NCI-H1105 treated with DMSO at 0.1 percent for 48 hours (cell line): ENCODE data around the gene RTP5.
A peak's percentile ranks its signal among the peaks of the same experiment; 100 is the strongest.
"Not testable (repeated sequence)": the region's sequence is repeated elsewhere in the genome, so short reads cannot be mapped to it uniquely, and the experiment has no call there.

Experiments
- DNase-seq: peaks from one replicate; lab custom pipeline; 2025; lab: John Stamatoyannopoulos, UW

Gene RTP5

GRCh38 chr2:241869087-241869961 is at the start of gene RTP5:
Gene RTP5, plus strand, starts transcription at chr2:241869729. Its CDS starts 28 bp downstream, at chr2:241869757.
- DNase-seq, result peak; percentile 62

- DNase-seq, result not testable (repeated sequence)
Measured at GRCh38 chr2:241819947-241820624, 49.4 kb upstream of the RTP5 start.

GRCh38 chr2:241820625-241821384 is 48.7 kb upstream of the RTP5 start:
- no peak for DNase-seq

- no peak for DNase-seq
Measured at GRCh38 chr2:241821460-241822263, 47.9 kb upstream of the RTP5 start.

- no peak for DNase-seq
Measured at GRCh38 chr2:241822264-241822623, 47.3 kb upstream of the RTP5 start.

GRCh38 chr2:241823531-241824437 is 45.7 kb upstream of the RTP5 start:
- not testable (repeated sequence) for DNase-seq

GRCh38 chr2:241827394-241827793 is 42.1 kb upstream of the RTP5 start:
- no peak for DNase-seq

- no peak for DNase-seq
Measured at GRCh38 chr2:241833101-241833663, 36.3 kb upstream of the RTP5 start.

- not testable (repeated sequence) for DNase-seq
Measured at GRCh38 chr2:241833756-241834526, 35.6 kb upstream of the RTP5 start.

GRCh38 chr2:241834527-241835210 is 34.9 kb upstream of the RTP5 start:
- DNase-seq, result no peak

- no peak for DNase-seq
Measured at GRCh38 chr2:241835611-241836010, 33.9 kb upstream of the RTP5 start.

GRCh38 chr2:241836292-241836691 is 33.2 kb upstream of the RTP5 start:
- DNase-seq, result no peak

GRCh38 chr2:241837197-241837965 is 32.1 kb upstream of the RTP5 start:
- no peak for DNase-seq

- DNase-seq, result no peak
Measured at GRCh38 chr2:241841181-241842066, 28.1 kb upstream of the RTP5 start.

- no peak for DNase-seq
Measured at GRCh38 chr2:241842067-241842415, 27.5 kb upstream of the RTP5 start.

GRCh38 chr2:241842620-241843211 is 26.8 kb upstream of the RTP5 start:
- DNase-seq, result no peak
